Smooth muscle cell (in vitro differentiated cells): ENCODE data around the gene FAM200B. TPM values are rescaled to one million over a fixed set of nuclear protein-coding genes. Genes with fewer than 3 reads are reported as not detected.

Experiments
- DNase-seq: peaks from one replicate; lab custom pipeline; 2025; ENCODE audit not compliant: unreplicated experiment; lab: John Stamatoyannopoulos, UW
- H2AFZ ChIP-seq: fragments of 200-600 bp; sonication (generic); 2 replicates; pipeline ENCODE4 v1.6.0; 2016; ENCODE audit warnings: antibody characterized with exemption, low read depth, mild to moderate bottlenecking
- H3F3A ChIP-seq: fragments of 200-600 bp; sonication (generic); 2 replicates; pipeline ENCODE4 v1.6.0; 2017; ENCODE audit warnings: antibody characterized with exemption, low read depth
- H3K27ac ChIP-seq: fragments of 200-600 bp; sonication (generic); 2 replicates; pipeline ENCODE4 v1.5.1; 2016; ENCODE audit warnings: low read depth, mild to moderate bottlenecking
- H3K27me3 ChIP-seq: fragments of 200-600 bp; sonication (generic); 2 replicates; pipeline ENCODE4 v1.6.1; 2016; ENCODE audit warnings: low read depth, mild to moderate bottlenecking
- H3K36me3 ChIP-seq: fragments of 200-600 bp; sonication (generic); 2 replicates; pipeline ENCODE4 v1.5.1; 2016; ENCODE audit warnings: low read depth
- H3K4me1 ChIP-seq: fragments of 200-600 bp; sonication (generic); 2 replicates; pipeline ENCODE4 v1.5.1; 2016; ENCODE audit warnings: low read depth
- H3K4me2 ChIP-seq: fragments of 200-600 bp; sonication (generic); 2 replicates; pipeline ENCODE4 v1.6.0; 2016; ENCODE audit warnings: mild to moderate bottlenecking
- H3K4me3 ChIP-seq: fragments of 200-600 bp; sonication (generic); 2 replicates; pipeline ENCODE4 v1.5.1; 2016; ENCODE audit warnings: mild to moderate bottlenecking
- H3K79me2 ChIP-seq: fragments of 200-600 bp; sonication (generic); 2 replicates; pipeline ENCODE4 v1.6.0; 2016; ENCODE audit warnings: low read depth, mild to moderate bottlenecking
- H3K9ac ChIP-seq: fragments of 200-600 bp; sonication (generic); 2 replicates; pipeline ENCODE4 v1.6.0; 2016; ENCODE audit warnings: low read depth
- H3K9me3 ChIP-seq: fragments of 200-600 bp; sonication (generic); replicated peaks from 2 replicates; pipeline ENCODE4 v1.5.1; 2016; ENCODE audit warnings: low read depth
- H4K20me1 ChIP-seq: fragments of 200-600 bp; sonication (generic); 2 replicates; pipeline ENCODE4 v1.6.0; 2016; ENCODE audit warnings: low read depth
- CTCF ChIP-seq: fragments of 200-600 bp; sonication (generic); IDR thresholded peaks from 2 replicates; pipeline ENCODE4 v1.5.1; 2017; ENCODE audit warnings: borderline replicate concordance, mild to moderate bottlenecking, antibody characterized with exemption; ENCODE audit not compliant: insufficient read depth, poor library complexity, severe bottlenecking
- WGBS: methylation state at CpG from one replicate; pipeline ENCODE4 v1.1.7; 2016; ENCODE audit warnings: low lambda C conversion rate; 5-methylcytosine and 5-hydroxymethylcytosine counted together
- polyA plus RNA-seq: library from polyadenylated mRNA; unstranded; fragments of >200 nt; fragmentation: Nextera tagmentation; extraction: Ambion mirVana; gene quantifications from 2 replicates; pipeline ENCODE4 v1.2.1, GENCODE V29; 2016
- total RNA-seq: library from RNA; depleted of rRNA; stranded (reverse); fragments of >200 nt; gene quantifications from 2 replicates; pipeline ENCODE4 v1.2.3, GENCODE V29; 2014

The FAM200B gene
- total and polyA plus RNA-seq, 2 experiments from 2014 or later: 24.1 to 49.8 TPM

- DNase-seq: no peak
- H3K4me2 ChIP-seq: no peak overlapping the region
These were observed 24.3 kb upstream of the FAM200B start for GRCh38 chr4:15657366-15657765.

GRCh38 chr4:15658136-15658770 lies 23.4 kb upstream of the FAM200B start:
- H3K4me1 ChIP-seq: peaks cover 18% of the 10 kb centered on the region
- peak overlapping the region; percentile 3 for H3K4me2 ChIP-seq
- no peaks in the 10 kb centered on the region for H3K9me3 ChIP-seq
- H4K20me1 ChIP-seq: peaks cover 8% of the 10 kb centered on the region
- 42% methylated on average over 4 of the region's 4 CpGs for WGBS
- H2AFZ ChIP-seq: no peak overlapping the region
- H3K27me3 ChIP-seq: no peaks in the 10 kb centered on the region
- no peak for TF ChIP-seq CTCF
- H3F3A ChIP-seq: peaks cover 29% of the 10 kb centered on the region
- H3K9ac ChIP-seq: no peak overlapping the region
- H3K36me3 ChIP-seq: no peaks in the 10 kb centered on the region
- H3K27ac ChIP-seq: no peak overlapping the region
- DNase-seq: no peak
- peaks cover 13% of the 10 kb centered on the region for H3K79me2 ChIP-seq
- H3K4me3 ChIP-seq: no peak overlapping the region

More at GRCh38 chr4:15657366-15657765, 24.3 kb upstream of the FAM200B start:
- Histone ChIP-seq H4K20me1 (peaks cover 17% of the 10 kb centered on the region), H3F3A (peaks cover 29% of the 10 kb centered on the region), H3K4me3 (no peak overlapping the region), H3K27me3 (no peaks in the 10 kb centered on the region), H3K4me1 (peaks cover 27% of the 10 kb centered on the region), H3K27ac (no peak overlapping the region), H3K36me3 (no peaks in the 10 kb centered on the region), H3K79me2 (peaks cover 22% of the 10 kb centered on the region), H3K9me3 (no peaks in the 10 kb centered on the region), H3K9ac (no peak overlapping the region), H2AFZ (no peak overlapping the region)
- TF ChIP-seq CTCF: no peak

- Histone ChIP-seq H3K36me3 (no peaks in the 10 kb centered on the region), H3K4me1 (peaks cover 12% of the 10 kb centered on the region), H3K79me2 (peaks cover 8% of the 10 kb centered on the region), H3K9ac (no peak overlapping the region), H3K27ac (no peak overlapping the region), H3K27me3 (no peaks in the 10 kb centered on the region), H3K9me3 (no peaks in the 10 kb centered on the region), H3K4me2 (no peak overlapping the region), H3F3A (peaks cover 29% of the 10 kb centered on the region), H2AFZ (no peak overlapping the region), H3K4me3 (no peak overlapping the region), H4K20me1 (peaks cover 3% of the 10 kb centered on the region)
- DNase-seq: no peak
- 97% methylated on average over 2 of the region's 2 CpGs for WGBS
- no peak for TF ChIP-seq CTCF
These were observed 22.8 kb upstream of the FAM200B start for GRCh38 chr4:15658781-15659180.
